Memory B cell (primary cell): ENCODE data around the gene LGALS7.

Source experiments
- ATAC-seq: fragments of 150-1000 bp; cut with Tn5 transposase; 2 replicates; pipeline ENCODE4 v1.10.0; 2021; ENCODE audit warnings: low read depth, mild to moderate bottlenecking, moderate library complexity
- DNase-seq, 2 donors: peaks; one replicate each; pipeline ENCODE4 v3.0.0; 2022; ENCODE audit warnings: low spot score in 2 of 2
- H3K27ac Mint-ChIP-seq: one replicate; pipeline ENCODE4 v1.8.0; 2022; ENCODE audit warnings: mild to moderate bottlenecking, moderate library complexity, mixed read lengths
- H3K27me3 Mint-ChIP-seq: one replicate; pipeline ENCODE4 v1.8.0; 2022; ENCODE audit warnings: mixed read lengths
- H3K36me3 Mint-ChIP-seq: one replicate; pipeline ENCODE4 v1.8.0; 2022; ENCODE audit warnings: mild to moderate bottlenecking, mixed read lengths
- H3K4me1 Mint-ChIP-seq: one replicate; pipeline ENCODE4 v1.8.0; 2022; ENCODE audit warnings: mixed read lengths
- H3K4me3 Mint-ChIP-seq: one replicate; pipeline ENCODE4 v1.8.0; 2022; ENCODE audit warnings: mild to moderate bottlenecking, moderate library complexity, mixed read lengths
- H3K9me3 Mint-ChIP-seq: one replicate; pipeline ENCODE4 v1.8.0; 2022; ENCODE audit warnings: mixed read lengths

Gene LGALS7

DNA sequence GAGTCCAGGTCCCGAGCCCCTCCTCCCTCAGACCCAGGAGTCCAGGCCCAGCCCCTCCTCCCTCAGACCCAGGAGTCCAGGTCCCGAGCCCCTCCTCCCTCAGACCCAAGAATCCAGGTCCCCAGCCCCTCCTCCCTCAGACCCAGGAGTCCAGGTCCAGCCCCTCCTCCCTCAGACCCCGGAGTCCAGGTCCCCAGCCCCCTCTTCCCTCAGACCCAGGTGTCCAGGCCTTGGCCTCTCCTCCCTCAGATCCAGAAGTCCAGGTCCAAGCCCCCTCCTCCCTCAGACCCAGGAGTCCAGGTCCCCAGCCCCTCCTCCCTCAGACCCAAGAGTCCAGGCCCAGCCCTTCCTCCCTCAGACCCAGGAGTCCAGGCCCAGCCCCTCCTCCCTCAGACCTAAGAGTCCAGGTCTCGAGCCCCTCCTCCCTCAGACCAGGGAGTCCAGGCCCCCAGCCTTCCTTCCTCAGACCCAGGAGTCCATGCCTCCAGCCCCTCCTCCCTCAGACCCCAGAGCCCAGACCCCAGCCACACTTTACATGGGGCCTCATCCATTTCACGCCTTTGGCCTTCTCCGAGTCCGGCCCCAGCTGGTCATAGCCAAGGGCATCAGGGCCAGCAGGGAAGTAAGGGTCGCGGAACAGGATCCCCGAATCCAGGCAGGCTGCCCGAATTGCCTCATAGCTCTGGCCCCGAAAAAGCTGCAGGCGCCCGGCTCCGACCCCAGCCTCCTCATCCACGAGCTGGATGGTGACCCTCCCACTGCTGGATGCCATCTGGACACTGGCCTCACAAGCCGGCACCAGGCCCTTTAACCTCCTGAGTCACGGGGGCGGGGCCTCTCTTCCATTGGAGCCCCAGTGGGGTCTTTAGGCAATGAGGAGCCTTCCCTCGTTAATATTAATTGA lies 29.7 kb downstream of the LGALS7 start:
- Mint-ChIP-seq H3K27me3 (no peaks in the 10 kb centered on the region), H3K4me1 (peaks cover 3% of the 10 kb centered on the region), H3K36me3 (no peaks in the 10 kb centered on the region), H3K27ac (no peak overlapping the region), H3K9me3 (peaks cover 2% of the 10 kb centered on the region), H3K4me3 (no peak overlapping the region)
- ATAC-seq (no peak), DNase-seq (no peak)

DNA sequence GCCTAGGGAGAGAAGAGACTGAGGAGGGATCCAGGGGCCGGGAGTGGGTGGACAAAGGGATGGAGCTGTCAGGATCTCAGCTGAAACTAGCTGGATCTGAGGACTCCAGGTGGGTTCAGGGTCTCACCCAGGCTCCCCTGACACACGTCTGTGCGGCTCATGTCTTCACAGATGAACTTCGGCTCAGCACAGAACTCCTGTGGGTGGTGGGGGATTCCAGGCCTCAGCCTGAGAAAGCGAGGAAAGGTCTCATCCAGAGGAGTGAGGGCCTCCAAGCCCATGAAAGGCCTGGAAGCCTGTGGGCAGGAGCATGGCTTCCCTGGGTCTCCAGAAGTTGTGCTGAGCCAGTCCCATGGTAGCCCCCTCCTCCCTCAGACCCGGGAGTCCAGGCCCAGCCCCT lies 30.4 kb downstream of the LGALS7 start:
- H3K27ac Mint-ChIP-seq = no peak overlapping the region

DNA sequence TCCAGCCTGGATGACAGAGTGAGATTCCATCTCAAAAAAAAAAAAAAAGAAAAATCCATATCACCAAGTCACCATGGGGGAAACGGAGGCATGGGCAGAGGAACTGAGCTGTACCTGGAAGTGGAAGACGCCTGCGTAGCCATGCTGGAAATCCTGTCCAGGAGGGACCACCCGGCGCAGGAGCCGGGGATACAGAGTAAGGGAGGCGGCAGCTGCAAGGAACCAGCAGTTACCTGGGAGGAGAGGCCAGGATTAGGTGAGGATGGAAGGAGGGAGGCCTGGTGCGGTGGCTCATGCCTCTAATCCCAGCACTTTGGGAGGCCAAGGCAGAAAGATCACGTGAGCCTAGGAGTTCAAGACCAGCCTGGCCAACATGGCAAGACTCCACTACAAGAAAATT lies 31.0 kb downstream of the LGALS7 start:
- DNase-seq = no peak
- Mint-ChIP-seq H3K36me3 (no peaks in the 10 kb centered on the region), H3K4me3 (no peak overlapping the region), H3K27ac (no peak overlapping the region), H3K4me1 (peaks cover 7% of the 10 kb centered on the region), H3K9me3 (peaks cover 2% of the 10 kb centered on the region), H3K27me3 (no peaks in the 10 kb centered on the region)
- ATAC-seq = no peak

More for the DNA sequence above, 30.4 kb downstream of the LGALS7 start:
- peaks cover 4% of the 10 kb centered on the region for H3K4me1 Mint-ChIP-seq
- no peak overlapping the region for H3K4me3 Mint-ChIP-seq
- no peaks in the 10 kb centered on the region for H3K36me3 Mint-ChIP-seq
- H3K27me3 Mint-ChIP-seq = no peaks in the 10 kb centered on the region
- ATAC-seq (no peak), DNase-seq (no peak)
- H3K9me3 Mint-ChIP-seq = peaks cover 2% of the 10 kb centered on the region

DNA sequence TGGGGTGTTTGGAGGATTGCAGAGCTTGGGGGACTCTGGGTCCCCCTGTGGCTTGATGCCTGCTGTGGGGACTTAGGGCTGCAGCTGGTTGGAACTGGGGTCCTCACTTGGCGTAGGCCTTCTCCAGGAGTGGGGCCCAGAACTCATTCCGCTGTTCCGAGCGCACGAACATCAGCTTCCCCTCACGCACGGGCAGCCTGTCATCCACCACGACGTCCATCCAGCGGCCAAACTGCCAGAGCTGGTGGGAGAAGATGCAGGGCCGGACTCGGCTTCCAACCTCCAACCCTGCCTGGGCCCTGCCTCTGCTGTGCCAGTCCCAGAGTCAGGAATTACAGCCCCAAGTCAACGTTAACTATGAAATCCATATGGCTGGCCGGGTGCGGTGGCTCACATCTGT lies 31.6 kb downstream of the LGALS7 start:
- no peak overlapping the region for H3K27ac Mint-ChIP-seq
- no peaks in the 10 kb centered on the region for H3K27me3 Mint-ChIP-seq
- ATAC-seq (no peak), DNase-seq (no peak)
- H3K4me3 Mint-ChIP-seq = no peak overlapping the region
- H3K9me3 Mint-ChIP-seq = peaks cover 2% of the 10 kb centered on the region
- H3K4me1 Mint-ChIP-seq = peaks cover 8% of the 10 kb centered on the region
- H3K36me3 Mint-ChIP-seq = no peaks in the 10 kb centered on the region

DNA sequence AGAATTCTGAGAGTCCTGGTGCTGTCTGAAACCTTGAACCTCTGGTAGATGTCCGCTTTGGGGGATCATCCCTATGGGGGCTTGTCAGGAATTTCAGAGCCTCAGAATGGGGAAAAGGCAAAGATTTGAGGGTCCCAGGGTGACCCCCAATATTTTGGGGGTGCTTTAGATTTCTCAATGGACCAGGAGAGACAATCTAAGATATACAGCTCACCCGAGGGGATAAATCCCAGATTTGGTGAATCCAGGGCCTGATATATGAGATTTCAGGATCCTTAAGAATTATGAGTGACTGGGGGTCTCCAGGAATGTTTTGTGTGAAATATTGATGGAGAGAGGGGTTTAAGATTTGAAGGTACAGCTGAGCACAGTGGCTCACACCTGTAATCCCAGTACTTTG lies 32.4 kb downstream of the LGALS7 start:
- H3K36me3 Mint-ChIP-seq = no peaks in the 10 kb centered on the region
- no peak overlapping the region for H3K27ac Mint-ChIP-seq
- no peaks in the 10 kb centered on the region for H3K27me3 Mint-ChIP-seq
- ATAC-seq = no peak
- DNase-seq = no peak
- peaks cover 2% of the 10 kb centered on the region for H3K9me3 Mint-ChIP-seq
- peaks cover 11% of the 10 kb centered on the region for H3K4me1 Mint-ChIP-seq
- H3K4me3 Mint-ChIP-seq = no peak overlapping the region

DNA sequence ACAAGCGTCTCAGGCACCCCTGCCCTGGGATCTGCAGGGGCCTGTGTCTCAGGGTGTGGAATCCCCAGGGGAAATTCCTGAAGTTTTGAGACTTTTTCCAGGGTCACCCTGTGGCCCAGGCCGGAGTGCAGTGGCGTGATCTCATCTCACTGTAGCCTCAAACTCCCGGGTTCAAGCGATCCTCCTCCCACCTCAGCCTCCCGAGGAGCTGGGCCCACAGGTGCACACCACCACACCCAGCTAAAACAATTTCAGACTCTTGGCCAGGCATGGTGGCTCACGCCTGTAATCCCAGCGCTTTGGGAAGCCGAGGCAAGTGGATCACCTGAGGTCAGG lies 33.1 kb downstream of the LGALS7 start:
- H3K36me3 Mint-ChIP-seq = no peaks in the 10 kb centered on the region
- no peak for ATAC-seq
- no peak for DNase-seq
- no peaks in the 10 kb centered on the region for H3K27me3 Mint-ChIP-seq
- peaks cover 11% of the 10 kb centered on the region for H3K4me1 Mint-ChIP-seq
- peaks cover 2% of the 10 kb centered on the region for H3K9me3 Mint-ChIP-seq
- no peak overlapping the region for H3K27ac Mint-ChIP-seq
- no peak overlapping the region for H3K4me3 Mint-ChIP-seq

DNA sequence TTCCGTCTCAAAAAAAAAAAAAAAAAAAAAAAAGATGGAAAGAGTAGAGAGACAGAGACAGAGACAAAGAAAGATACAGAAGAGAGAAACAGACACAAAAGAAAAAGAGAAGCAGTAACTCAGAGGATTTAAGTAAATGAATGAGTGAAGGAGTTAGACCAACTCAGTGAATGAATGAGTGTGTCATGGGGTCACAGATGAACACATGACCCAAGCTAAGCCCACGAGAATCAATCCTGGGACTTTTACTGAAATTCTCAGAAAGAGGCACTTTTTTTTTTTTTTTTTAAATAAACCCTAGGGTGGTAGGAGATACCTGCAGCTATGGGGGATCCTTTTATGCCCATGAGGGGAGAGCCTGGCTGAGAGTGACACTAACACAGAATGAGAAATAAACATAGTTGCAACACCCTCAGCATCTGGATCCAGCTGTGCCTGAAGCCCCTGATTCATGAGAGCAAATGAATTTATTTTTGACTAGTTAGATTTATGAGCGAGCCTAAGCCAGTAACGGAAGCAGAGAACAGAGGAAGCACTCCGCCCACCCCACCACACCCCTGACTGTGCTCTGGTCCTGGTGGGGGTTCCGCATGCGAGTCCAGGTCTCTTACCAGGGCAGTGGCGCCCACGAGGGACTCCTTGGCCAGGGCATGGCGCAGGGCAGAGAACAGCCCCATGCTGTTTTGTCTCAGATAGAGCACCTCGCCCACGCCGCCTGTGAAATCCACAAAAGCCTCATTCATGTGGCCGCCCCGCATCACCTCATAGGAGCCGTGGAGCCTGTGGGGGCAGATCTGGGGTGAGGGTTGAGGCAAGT lies 33.7 kb downstream of the LGALS7 start:
- ATAC-seq = no peak
- H3K4me3 Mint-ChIP-seq = no peak overlapping the region

DNA sequence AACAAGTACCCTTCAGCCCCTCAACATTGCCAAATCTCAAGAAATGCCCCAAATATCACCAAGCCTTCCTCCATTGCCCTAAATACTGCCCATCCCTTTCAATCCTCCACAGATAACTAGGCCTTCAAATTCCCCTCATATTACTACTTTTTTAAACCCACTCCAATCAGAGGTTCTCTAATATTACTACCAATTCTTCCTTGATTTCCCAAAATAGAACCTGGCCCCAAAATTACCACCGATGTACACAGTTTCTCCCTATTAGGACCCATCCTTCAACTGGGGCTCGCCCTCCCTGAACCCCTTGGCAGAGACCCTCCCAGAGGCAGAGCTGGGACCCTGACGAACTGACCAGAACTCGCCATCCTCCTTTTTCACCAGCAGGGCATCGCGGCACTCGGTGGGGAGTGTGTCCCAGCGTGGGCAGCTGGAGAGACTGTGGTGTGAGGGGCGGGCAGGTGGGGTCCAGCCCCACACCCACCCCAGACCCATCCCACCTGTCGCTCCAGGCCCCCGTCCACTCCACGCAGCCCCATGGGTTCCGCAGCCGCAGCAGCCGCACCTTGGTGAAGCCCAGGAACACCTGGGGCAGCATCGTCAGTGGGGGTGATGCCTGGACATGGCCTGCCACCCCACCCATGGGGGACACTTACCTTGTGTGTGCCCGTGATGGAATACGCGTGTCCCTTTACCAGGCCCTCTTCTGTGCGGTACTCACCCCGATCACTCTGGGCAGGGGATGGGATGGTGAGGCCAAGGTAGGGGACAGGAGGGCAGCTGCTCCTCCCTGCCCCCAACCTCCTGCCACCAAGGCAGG lies 35.2 kb downstream of the LGALS7 start:
- Mint-ChIP-seq H3K4me3 (peak overlapping the region; percentile 69), H3K27me3 (no peaks in the 10 kb centered on the region), H3K36me3 (no peaks in the 10 kb centered on the region), H3K27ac (peak overlapping the region; percentile 29), H3K4me1 (peaks cover 19% of the 10 kb centered on the region), H3K9me3 (peaks cover 2% of the 10 kb centered on the region)
- no peak for DNase-seq
- ATAC-seq = no peak

More for the DNA sequence above, 33.7 kb downstream of the LGALS7 start:
- no peak for DNase-seq
- Mint-ChIP-seq H3K36me3 (no peaks in the 10 kb centered on the region), H3K27me3 (no peaks in the 10 kb centered on the region), H3K9me3 (peaks cover 2% of the 10 kb centered on the region), H3K27ac (no peak overlapping the region), H3K4me1 (peaks cover 13% of the 10 kb centered on the region)

DNA sequence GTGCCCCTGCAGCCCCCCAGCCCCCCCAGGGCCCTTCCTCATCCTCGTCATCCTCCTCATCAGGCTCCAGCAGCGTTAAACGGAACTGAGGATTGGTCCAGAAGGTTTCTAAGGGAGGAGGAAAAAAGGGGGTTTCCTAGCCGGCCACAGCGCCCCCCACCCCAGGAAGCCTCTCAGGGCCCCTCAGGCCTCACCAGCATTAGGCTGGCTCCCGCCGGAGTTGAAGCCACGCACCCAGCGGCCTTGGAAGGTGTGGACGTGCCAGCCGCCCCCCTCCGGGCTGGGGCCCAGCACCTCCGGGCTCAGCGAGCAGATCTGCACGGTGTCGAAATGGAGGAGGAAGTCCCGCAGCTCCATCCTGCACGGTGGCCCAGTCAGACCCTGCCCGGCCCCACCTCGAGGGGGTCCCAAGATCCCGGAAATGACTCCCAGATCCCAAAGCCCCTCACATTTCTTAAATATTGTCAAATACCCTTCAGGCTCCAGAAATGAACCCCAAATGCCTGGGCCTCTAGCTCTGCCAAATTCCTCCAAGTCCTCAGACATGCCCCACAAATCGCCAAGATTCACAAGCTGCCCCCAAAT lies 35.9 kb downstream of the LGALS7 start:
- Mint-ChIP-seq H3K27me3 (no peaks in the 10 kb centered on the region), H3K27ac (peak overlapping the region; percentile 29), H3K4me3 (peak overlapping the region; percentile 69), H3K36me3 (no peaks in the 10 kb centered on the region), H3K4me1 (peaks cover 22% of the 10 kb centered on the region), H3K9me3 (peaks cover 2% of the 10 kb centered on the region)
- ATAC-seq (no peak), DNase-seq (no peak)

DNA sequence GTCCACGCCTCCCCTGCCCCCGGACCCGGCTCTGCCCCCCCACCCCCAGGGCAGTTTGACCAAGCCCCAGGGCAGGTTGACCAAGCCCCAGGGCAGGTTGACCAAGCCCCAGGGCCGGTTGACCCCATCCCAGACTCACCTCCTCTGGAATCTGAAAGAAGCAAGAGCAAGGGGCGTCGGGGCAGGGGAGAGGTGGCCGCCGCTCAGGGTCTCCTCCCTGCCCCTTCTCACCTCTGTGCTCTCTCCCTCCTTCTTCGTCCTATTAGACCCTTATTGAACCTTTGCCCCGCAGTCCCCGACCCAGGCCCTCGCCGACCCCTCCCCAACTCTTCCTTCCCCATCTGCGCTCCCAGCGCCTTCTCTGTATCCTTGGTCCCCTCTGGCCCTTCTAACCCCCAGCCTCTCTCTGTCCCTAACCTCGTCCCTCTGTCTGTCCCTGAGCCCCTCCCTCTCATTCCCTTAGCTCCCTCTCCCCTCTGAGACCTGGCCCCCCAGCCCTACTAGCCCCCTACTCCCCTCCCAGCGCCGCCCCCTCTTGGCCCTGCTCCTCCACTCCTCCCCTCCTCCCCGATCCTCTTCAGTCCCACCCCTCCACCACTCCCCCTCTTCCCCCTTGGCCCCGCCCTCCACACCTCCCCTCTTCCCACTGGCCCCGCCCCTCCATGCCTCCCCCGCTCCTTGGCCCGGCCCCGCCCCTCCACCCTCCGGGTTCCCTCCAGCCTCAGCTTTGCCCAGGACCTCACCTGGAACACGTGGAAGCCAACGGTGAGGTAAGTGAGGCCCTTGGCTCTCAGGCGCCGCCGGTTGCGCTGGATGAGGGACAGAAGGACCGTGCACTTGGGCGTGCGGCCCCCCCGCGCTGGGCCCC lies 36.7 kb downstream of the LGALS7 start:
- peaks cover 2% of the 10 kb centered on the region for H3K9me3 Mint-ChIP-seq
- peak overlapping the region; percentile 84 for H3K4me3 Mint-ChIP-seq
- H3K27ac Mint-ChIP-seq = peak overlapping the region; percentile 75
- H3K36me3 Mint-ChIP-seq = no peaks in the 10 kb centered on the region
- H3K27me3 Mint-ChIP-seq = no peaks in the 10 kb centered on the region
- ATAC-seq (peak; percentile 35), DNase-seq (peak; percentile 43 to 50)
- H3K4me1 Mint-ChIP-seq = peaks cover 25% of the 10 kb centered on the region

DNA sequence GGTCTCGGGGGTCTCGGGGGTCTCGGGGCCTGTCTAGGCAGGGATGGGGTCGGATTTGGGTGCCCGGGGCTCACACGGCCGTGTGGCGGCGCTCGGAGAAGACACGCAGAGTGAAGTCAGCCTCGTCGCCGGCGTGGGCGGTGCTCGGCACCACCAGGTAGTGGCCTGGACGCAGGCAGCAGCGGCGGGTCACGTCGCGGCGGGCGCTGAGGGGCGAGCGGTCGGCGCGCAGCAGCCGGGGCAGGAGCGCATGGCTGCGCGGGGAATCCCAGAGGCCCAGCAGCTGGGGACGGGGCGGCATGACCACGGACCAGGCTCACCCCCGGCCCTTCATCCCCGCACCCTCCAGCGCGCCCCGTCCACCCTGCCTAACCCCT lies 37.3 kb downstream of the LGALS7 start:
- no peak overlapping the region for H3K27ac Mint-ChIP-seq
- H3K27me3 Mint-ChIP-seq = no peaks in the 10 kb centered on the region
- ATAC-seq (peak; percentile 64), DNase-seq (peak; percentile 64 to 69)
- H3K4me3 Mint-ChIP-seq = peak overlapping the region; percentile 84
- peaks cover 25% of the 10 kb centered on the region for H3K4me1 Mint-ChIP-seq
- H3K9me3 Mint-ChIP-seq = peaks cover 2% of the 10 kb centered on the region
- no peaks in the 10 kb centered on the region for H3K36me3 Mint-ChIP-seq

DNA sequence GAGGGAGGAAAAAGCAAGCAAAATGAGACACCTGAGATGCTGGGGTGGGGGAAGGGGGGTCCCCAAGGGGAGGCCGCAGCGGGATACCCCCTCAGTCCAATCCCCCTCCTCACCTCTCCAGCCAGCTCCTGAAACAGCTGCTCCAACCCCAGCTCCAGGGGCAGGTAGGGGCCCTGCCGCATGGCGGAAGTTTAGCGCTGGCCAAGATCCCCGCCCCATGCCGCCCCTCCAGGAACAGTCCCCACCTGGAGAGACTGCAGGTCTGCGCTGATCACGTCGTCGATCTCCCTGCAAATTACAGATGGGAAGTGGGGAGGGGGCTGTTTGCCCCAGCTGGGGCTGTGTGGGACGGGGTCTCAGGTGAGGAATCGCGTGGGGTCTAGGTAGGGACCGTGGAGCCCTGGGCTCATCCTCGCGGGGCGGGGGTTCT lies 38.0 kb downstream of the LGALS7 start:
- DNase-seq = peak; percentile 64 to 71
- Mint-ChIP-seq H3K4me1 (peaks cover 25% of the 10 kb centered on the region), H3K36me3 (peaks cover 3% of the 10 kb centered on the region), H3K9me3 (peaks cover 2% of the 10 kb centered on the region), H3K4me3 (peak overlapping the region; percentile 88), H3K27me3 (no peaks in the 10 kb centered on the region), H3K27ac (peak overlapping the region; percentile 25)
- ATAC-seq = peak; percentile 51
